NK-92 treated with Interleukin-12 subunit alpha and Interleukin-12 subunit beta, amount 100 ng/mL, for 24 hours (cell line): ENCODE measurements around the gene IGSF3.
"Not testable (repeated sequence)": the region's sequence is repeated elsewhere in the genome, so short reads cannot be mapped to it uniquely, and the experiment has no call there.

Experiments
- DNase-seq: peaks from one replicate; lab custom pipeline; 2025; lab: John Stamatoyannopoulos, UW

IGSF3 gene

GRCh38 chr1:116661633-116662032, 5.9 kb downstream of the IGSF3 start:
- DNase-seq, result no peak

- DNase-seq, result not testable (repeated sequence)
Measured at GRCh38 chr1:116658645-116659044, 8.9 kb downstream of the IGSF3 start.

- DNase-seq, result not testable (repeated sequence)
Measured at GRCh38 chr1:116657836-116658235, 9.7 kb downstream of the IGSF3 start.

- no peak for DNase-seq
Measured at GRCh38 chr1:116654351-116654750, 13.2 kb downstream of the IGSF3 start.

- DNase-seq, result not testable (repeated sequence)
Measured at GRCh38 chr1:116652598-116652997, 14.9 kb downstream of the IGSF3 start.

DNA sequence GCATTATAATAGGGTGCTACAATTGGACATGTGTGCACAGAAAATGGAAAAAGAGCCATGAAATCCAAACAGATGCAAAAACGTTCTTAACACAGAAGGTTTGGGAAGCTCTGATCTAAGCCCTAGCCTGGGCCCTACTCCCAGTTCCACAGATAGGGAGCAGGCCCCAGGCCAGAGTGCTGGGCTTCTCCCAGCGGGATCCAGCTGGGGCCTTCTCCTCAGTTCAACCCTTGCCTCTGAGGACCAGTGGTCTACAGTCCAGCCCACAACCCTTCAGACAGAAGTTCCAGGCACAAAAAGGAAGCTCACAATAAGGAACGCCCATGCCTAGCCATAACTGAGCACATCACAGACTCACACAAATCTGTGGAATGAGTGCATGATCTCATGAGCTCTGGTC, 16.8 kb downstream of the IGSF3 start:
- DNase-seq, result not testable (repeated sequence)

GRCh38 chr1:116649041-116649440, 18.5 kb downstream of the IGSF3 start:
- DNase-seq, result not testable (repeated sequence)

GRCh38 chr1:116648325-116648724, 19.2 kb downstream of the IGSF3 start:
- not testable (repeated sequence) for DNase-seq

- not testable (repeated sequence) for DNase-seq
Measured at GRCh38 chr1:116647186-116647585, 20.3 kb downstream of the IGSF3 start.

GRCh38 chr1:116646673-116647170, 20.8 kb downstream of the IGSF3 start:
- not testable (repeated sequence) for DNase-seq

- not testable (repeated sequence) for DNase-seq
Measured at GRCh38 chr1:116645802-116646672, 21.5 kb downstream of the IGSF3 start.

GRCh38 chr1:116644993-116645392, 22.5 kb downstream of the IGSF3 start:
- not testable (repeated sequence) for DNase-seq

DNA sequence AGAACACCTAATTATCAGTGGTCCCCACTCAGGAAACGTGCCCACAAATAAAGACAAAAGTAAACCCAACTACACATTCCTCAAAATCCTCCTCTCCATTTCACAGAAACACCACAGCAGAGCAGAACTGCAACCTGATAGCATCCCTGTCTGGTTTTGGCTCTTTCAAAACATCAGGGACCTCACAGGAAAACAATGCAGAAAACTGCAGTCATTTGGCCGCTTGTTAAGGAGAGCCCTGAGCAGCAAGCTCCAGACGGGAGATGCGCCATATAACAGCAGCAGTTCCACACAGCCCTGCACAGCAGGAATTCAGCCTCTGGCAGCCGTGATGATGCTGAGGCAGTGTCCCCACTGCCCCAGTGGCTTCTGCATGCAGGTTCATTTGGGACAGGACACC, 23.4 kb downstream of the IGSF3 start:
- not testable (repeated sequence) for DNase-seq

DNA sequence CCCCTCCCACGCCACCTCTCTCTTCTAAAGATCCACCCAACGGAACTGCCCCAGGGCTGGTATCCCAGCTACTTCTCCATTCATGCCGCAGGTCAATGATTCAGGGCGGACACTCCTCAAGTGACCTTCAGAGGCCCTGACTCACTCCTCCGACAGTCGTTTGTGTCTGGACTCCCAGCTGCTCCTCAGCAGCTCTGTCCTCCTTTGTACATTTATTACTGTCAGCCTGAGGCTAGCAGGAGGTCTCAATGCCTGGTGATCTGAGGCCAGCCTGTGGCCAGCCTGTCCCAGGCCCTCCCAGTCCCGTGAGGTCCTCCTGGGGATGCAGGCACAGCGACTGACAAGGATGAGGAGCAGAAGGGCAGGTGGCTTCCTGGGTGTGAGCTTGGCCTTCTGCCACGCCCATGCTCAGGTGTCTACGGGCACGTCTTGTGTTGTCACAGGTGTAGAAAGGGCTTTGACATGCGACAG, 24.2 kb downstream of the IGSF3 start:
- DNase-seq, result not testable (repeated sequence)

DNA sequence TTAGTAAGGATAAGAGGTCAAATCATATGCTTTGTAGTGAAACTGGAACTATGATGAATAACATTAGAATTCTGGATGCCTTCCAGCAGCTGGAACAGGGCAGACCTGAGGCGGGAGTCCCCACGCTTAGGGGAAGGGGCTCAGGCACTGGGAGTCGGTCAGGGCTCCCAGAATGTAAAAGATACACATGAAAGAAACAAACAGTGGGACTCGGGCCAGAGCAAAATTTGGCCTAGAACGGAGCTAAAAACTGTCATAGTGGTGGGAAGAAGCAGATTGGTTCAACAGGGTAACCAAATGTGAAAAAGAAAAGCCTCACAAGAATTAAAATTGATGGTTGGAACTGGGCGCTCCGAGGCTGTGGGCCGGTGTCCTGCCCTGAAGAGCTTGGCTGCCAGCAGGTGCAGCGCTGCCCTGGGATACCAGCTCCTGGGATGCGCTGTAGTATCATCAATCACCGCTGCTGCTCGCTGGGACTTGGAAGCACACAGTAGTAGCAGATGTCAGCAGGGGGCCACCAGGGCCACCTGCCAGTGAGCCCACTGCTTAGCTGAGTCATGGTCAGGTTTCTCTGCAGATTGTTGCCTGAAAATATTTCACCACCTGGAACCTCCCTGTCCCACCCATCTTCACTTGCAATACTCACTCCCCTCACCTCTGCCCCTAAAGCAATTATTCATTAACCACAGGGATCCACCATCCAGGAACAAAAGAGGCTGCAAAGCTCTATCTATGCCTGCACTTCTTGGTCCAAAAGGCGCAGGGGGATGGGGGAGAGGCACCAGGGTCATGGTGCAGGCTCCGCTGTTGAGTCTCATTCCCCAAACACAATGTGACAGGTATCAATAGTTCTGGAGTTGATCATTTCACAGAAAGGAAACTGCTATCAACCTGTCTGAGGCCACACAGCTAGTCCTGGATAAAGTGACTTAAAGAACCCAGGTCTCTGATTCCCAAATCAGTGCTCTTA, 24.9 kb downstream of the IGSF3 start:
- DNase-seq, result not testable (repeated sequence)

GRCh38 chr1:116637583-116637982, 29.9 kb downstream of the IGSF3 start:
- not testable (repeated sequence) for DNase-seq

DNA sequence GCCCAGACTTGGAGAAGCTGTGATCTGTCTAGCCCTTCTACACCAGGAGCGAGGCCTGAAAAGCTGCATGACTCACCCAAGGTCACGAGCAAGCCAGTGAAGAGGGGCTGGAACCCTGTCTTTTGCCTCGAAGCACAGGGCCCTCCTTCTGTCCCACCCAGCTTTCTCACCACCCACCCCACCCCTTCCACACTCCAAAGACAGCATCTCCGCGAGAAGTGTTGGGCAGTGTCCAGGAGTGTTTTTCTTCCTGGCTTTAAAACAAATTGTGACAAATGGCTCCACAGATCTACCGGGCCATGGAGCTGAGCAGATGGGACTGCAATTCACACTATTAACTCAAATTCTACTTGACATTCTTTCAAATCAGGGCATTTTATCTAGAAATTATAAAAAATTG, 30.9 kb downstream of the IGSF3 start:
- DNase-seq, result not testable (repeated sequence)

GRCh38 chr1:116634386-116634785, 33.1 kb downstream of the IGSF3 start:
- DNase-seq, result not testable (repeated sequence)

DNA sequence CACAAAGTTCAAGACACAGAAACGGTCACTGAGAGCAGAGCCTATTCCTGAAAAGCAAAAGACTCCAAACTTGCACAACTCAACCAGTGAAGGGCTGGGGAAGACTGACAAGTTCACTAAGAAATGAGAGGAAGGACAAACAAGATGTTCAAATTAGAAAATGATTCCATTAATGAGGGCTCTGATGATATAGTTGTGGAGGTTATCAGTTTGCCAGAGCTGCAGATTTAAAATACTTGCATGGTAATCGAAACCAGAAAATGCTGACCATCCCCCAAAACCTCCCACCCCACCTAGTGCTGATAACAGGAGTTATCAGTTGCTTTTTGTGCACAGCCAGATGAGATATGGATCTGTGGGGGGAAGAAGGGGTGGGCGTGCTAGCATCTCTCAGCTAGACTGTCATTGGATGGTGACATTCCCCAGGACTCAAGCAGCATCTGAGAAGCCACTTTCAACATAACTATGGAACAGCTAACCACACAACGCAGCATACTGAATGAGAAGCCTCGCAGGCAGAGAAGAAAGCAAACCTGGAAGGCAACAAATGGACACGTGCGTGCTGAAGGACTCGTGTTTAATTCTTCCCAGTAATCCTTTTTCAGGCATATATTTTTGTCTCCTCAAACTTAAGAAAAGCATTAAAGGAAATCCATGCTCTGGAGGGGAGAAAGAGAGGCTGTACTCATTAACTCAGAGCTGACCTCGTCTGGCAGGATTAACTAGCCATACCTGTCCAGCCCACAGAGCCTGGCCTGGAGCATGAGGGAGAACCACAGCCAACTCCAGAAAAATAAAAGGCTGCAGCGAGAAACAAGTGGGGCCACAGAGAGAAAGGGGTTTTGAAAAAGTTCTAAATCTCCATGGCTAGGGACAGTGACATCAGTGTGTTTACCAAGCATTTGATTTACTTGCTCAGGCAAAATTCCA, 35.3 kb downstream of the IGSF3 start:
- not testable (repeated sequence) for DNase-seq

GRCh38 chr1:116631554-116631953, 36.0 kb downstream of the IGSF3 start:
- DNase-seq, result not testable (repeated sequence)

GRCh38 chr1:116630057-116630456, 37.5 kb downstream of the IGSF3 start:
- DNase-seq, result not testable (repeated sequence)
